Breast epithelium (tissue), 3 donors: ENCODE data around the gene LGALS9C.
"Not testable (repeated sequence)": the region's sequence is repeated elsewhere in the genome, so short reads cannot be mapped to it uniquely, and the experiment has no call there.

Source experiments
- CTCF ChIP-seq, 3 donors: fragments of 450-650 bp; IDR thresholded peaks; one replicate each; pipeline ENCODE4 v1.5.1; 2016 to 2017; ENCODE audit warnings: antibody characterized with exemption in 3 of 3, mild to moderate bottlenecking in 3 of 3, moderate library complexity in 3 of 3
- POLR2A ChIP-seq: fragments of 450-650 bp; IDR thresholded peaks from one replicate; pipeline ENCODE4 v1.6.1; 2016; ENCODE audit warnings: antibody characterized with exemption, mild to moderate bottlenecking, moderate library complexity

GRCh38 chr17:18485936-18486464 is 9.4 kb downstream of the LGALS9C start:
- not testable (repeated sequence) for TF ChIP-seq POLR2A; CTCF (IDR thresholded peaks at IDR 0.05)
